Prostate gland (tissue), 2 donors: Measurements from ENCODE around the gene CDK8.

ENCODE experiments used
- CTCF ChIP-seq, 4 experiments: fragments of 200-600 bp in 2 of 4; fragments of 450-650 bp in 2 of 4; sonication (generic) in 2 of 4; IDR thresholded peaks; 1 replicate in 3 of 4; 2 replicates in 1 of 4; pipeline ENCODE4 v1.5.1; 2016 to 2019; ENCODE audit warnings: antibody characterized with exemption in 4 of 4, mild to moderate bottlenecking in 2 of 4, moderate library complexity in 2 of 4
- POLR2AphosphoS5 ChIP-seq: sonication (generic); formaldehyde crosslinking; IDR thresholded peaks from one replicate; pipeline ENCODE4 v1.6.1; 2017; ENCODE audit warnings: antibody characterized with exemption

GRCh38 chr13:26310003-26310402, 56.1 kb downstream of the CDK8 start:
- no peak for TF ChIP-seq POLR2AphosphoS5
- TF ChIP-seq CTCF (IDR thresholded peaks at IDR 0.05), result no peak
